ENCODE data around the gene HNRNPM. TPM values are rescaled to one million over a fixed set of nuclear protein-coding genes. Genes with fewer than 3 reads are reported as not detected.

The HNRNPM gene
- total RNA-seq, 6 experiments from 2014 or later, result 144 to 217 (median 194) TPM

GRCh38 chr19:8519388-8519787, 74.6 kb downstream of the HNRNPM start:
- H3K9me3 Mint-ChIP-seq, result no peaks in the 10 kb centered on the region
- TF ChIP-seq, protein P1, sequence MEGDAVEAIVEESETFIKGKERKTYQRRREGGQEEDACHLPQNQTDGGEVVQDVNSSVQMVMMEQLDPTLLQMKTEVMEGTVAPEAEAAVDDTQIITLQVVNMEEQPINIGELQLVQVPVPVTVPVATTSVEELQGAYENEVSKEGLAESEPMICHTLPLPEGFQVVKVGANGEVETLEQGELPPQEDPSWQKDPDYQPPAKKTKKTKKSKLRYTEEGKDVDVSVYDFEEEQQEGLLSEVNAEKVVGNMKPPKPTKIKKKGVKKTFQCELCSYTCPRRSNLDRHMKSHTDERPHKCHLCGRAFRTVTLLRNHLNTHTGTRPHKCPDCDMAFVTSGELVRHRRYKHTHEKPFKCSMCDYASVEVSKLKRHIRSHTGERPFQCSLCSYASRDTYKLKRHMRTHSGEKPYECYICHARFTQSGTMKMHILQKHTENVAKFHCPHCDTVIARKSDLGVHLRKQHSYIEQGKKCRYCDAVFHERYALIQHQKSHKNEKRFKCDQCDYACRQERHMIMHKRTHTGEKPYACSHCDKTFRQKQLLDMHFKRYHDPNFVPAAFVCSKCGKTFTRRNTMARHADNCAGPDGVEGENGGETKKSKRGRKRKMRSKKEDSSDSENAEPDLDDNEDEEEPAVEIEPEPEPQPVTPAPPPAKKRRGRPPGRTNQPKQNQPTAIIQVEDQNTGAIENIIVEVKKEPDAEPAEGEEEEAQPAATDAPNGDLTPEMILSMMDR (IDR thresholded peaks at IDR 0.05), result no peak
- H3K4me3 Mint-ChIP-seq, result no peak overlapping the region
- peaks cover 1% of the 10 kb centered on the region; the same call in 1 of the 2 replicates for H3K27me3 Mint-ChIP-seq (ENCODE audit: insufficient read depth)
- no peak overlapping the region for H3K27ac Mint-ChIP-seq
- H3K4me1 Mint-ChIP-seq (ENCODE audit: low read depth), result peaks cover 11% of the 10 kb centered on the region
- H3K36me3 Mint-ChIP-seq (ENCODE audit: low read depth), result no peaks in the 10 kb centered on the region
- DNase-seq, result no peak

DNA sequence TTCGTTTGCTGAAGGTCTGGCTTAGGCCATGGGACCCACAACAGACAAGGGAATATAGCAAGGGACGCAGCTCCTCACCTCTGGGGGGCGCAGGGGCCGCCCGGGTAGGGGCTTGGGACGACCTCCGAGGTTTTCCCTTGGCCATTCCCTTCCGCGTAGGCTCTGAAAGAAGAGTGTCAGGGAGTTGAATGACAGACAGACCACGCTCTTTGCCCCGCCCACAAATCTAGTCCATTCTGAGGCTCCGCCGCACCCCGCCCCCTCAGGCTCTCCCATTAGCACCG, 80.6 kb downstream of the HNRNPM start:
- Mint-ChIP-seq H3K27me3 (ENCODE audit: insufficient read depth) (peaks cover 1% of the 10 kb centered on the region; the same call in 1 of the 2 replicates), H3K9me3 (no peaks in the 10 kb centered on the region), H3K4me3 (no peak overlapping the region), H3K27ac (no peak overlapping the region), H3K36me3 (ENCODE audit: low read depth) (peaks cover 18% of the 10 kb centered on the region), H3K4me1 (ENCODE audit: low read depth) (peaks cover 7% of the 10 kb centered on the region)
- DNase-seq, result no peak
- TF ChIP-seq, protein P1 (IDR thresholded peaks at IDR 0.05), result peak; percentile 70

DNA sequence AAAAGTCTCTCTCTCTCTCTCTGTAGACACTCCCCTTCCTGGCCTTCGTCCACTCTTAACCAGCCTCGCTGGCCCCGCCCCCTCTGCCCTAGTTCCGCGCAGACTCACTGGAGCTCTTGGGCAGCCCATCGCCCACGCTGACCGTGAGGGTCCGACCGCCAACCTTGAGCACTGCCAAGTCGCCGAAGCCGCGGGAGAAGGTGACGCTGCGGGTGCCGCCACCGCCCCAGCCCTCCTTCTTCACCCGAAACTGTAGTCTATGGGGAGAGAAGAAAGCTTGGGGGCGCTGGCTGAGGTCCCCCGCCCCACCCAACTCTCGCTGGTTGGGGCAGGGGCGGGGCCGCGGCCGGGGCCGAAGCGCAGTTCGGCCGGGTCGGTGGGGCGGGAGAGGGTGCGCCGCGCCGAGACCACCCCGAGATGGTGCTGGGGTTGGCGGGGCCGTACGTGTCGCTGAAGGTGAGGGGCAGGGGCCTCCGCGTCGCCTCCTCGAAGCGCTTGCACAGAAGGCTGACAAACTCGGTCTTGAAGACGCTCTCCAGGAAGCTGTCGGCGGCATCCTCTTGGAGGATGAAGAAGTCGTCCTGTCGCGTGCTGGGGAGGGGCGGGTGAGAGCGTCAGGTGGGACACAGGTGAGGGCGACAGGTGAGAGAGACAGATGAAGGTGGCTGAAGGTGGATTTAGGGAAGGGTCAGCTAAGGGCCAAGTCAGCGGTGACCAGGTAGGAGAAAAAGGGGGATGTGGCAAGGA, 81.7 kb downstream of the HNRNPM start:
- TF ChIP-seq, protein P1 (IDR thresholded peaks at IDR 0.05), result no peak; the same call in 1 of the 2 replicates
- H3K9me3 Mint-ChIP-seq, result no peaks in the 10 kb centered on the region
- DNase-seq, result peak; percentile 85
- peaks cover 1% of the 10 kb centered on the region; the same call in 1 of the 2 replicates for H3K27me3 Mint-ChIP-seq (ENCODE audit: insufficient read depth)
- peaks cover 7% of the 10 kb centered on the region for H3K4me1 Mint-ChIP-seq (ENCODE audit: low read depth)
- peak overlapping the region; percentile 25; the same call in 1 of the 2 replicates for H3K27ac Mint-ChIP-seq
- no peak overlapping the region for H3K4me3 Mint-ChIP-seq
- H3K36me3 Mint-ChIP-seq (ENCODE audit: low read depth), result peaks cover 18% of the 10 kb centered on the region

DNA sequence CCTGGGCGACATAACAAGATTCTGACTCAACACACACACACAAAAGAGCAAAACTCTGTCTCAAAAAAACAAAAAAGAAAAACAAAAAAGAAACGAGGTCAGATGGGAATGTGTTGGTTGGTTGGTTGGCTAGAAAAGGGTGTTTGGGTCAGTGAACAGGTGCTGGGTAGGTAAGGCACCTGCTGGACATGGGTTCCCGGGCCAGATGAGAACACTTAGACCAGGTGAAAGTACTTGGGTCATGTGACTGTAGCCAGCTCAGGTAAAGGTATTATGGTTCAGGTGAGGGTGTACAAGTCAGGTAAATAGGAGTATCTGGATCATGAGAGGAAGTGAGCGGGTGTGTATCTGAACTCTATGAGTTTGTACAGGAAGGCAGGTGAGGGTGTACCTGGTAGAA, 83.7 kb downstream of the HNRNPM start:
- no peak overlapping the region for H3K4me3 Mint-ChIP-seq

GRCh38 chr19:8529369-8530006, 84.7 kb downstream of the HNRNPM start:
- H3K9me3 Mint-ChIP-seq, result no peaks in the 10 kb centered on the region
- H3K36me3 Mint-ChIP-seq (ENCODE audit: low read depth), result peaks cover 18% of the 10 kb centered on the region
- H3K27me3 Mint-ChIP-seq (ENCODE audit: insufficient read depth), result no peaks in the 10 kb centered on the region
- no peak for DNase-seq
- H3K27ac Mint-ChIP-seq, result no peak overlapping the region
- TF ChIP-seq, protein P1 (IDR thresholded peaks at IDR 0.05), result no peak
- peak overlapping the region; percentile 28; the same call in 1 of the 2 replicates for H3K4me3 Mint-ChIP-seq
- peaks cover 7% of the 10 kb centered on the region for H3K4me1 Mint-ChIP-seq (ENCODE audit: low read depth)

More for the DNA sequence above, 83.7 kb downstream of the HNRNPM start:
- no peak for DNase-seq
- TF ChIP-seq, protein P1 (IDR thresholded peaks at IDR 0.05), result no peak
- Mint-ChIP-seq H3K27me3 (ENCODE audit: insufficient read depth) (no peaks in the 10 kb centered on the region), H3K36me3 (ENCODE audit: low read depth) (peaks cover 18% of the 10 kb centered on the region), H3K4me1 (ENCODE audit: low read depth) (peaks cover 7% of the 10 kb centered on the region), H3K27ac (no peak overlapping the region), H3K9me3 (no peaks in the 10 kb centered on the region)
